Esophagus muscularis mucosa (tissue), 3 donors: ENCODE results near the gene RAPGEF2.

Source experiments
- POLR2A ChIP-seq: fragments of 450-650 bp; IDR thresholded peaks from one replicate; pipeline ENCODE4 v1.6.1; 2017; ENCODE audit warnings: antibody characterized with exemption, moderate library complexity, mild to moderate bottlenecking, low read depth
- POLR2AphosphoS5 ChIP-seq, 2 donors: sonication (generic); formaldehyde crosslinking; IDR thresholded peaks; one replicate each; pipeline ENCODE4 v1.6.1; 2017; ENCODE audit warnings: antibody characterized with exemption in 2 of 2
- TF ChIP-seq, protein P1 (sequence below), 3 experiments: fragments of 200-600 bp in 2 of 3; fragments of 450-650 bp in 1 of 3; sonication (generic) in 2 of 3; IDR thresholded peaks; one replicate each; pipeline ENCODE4 v1.5.1; 2017 to 2019; ENCODE audit warnings: antibody characterized with exemption in 3 of 3, mild to moderate bottlenecking in 2 of 3, moderate library complexity in 1 of 3

DNA sequence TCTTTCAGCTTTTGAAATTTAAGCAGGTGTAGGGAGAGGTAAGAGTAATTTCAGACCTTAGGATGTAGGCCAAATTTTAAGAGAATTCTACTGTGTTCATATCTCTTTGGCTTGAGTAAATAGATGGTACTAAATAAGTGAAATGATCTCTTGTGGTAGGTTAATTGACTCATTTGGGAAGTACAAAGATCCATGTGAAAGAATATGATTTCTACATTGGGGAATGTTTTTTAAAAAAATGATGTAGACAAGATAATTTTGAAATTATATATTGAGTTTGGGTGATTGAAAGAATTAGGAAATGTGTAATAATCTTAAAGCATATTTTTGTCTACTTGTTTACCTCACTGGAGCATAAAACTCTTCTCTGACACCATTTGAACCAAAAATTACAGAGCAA lies 35.6 kb downstream of the RAPGEF2 start:
- no peak for TF ChIP-seq POLR2AphosphoS5 (IDR thresholded peaks at IDR 0.05)
- TF ChIP-seq POLR2A = no peak
- TF ChIP-seq, protein P1, sequence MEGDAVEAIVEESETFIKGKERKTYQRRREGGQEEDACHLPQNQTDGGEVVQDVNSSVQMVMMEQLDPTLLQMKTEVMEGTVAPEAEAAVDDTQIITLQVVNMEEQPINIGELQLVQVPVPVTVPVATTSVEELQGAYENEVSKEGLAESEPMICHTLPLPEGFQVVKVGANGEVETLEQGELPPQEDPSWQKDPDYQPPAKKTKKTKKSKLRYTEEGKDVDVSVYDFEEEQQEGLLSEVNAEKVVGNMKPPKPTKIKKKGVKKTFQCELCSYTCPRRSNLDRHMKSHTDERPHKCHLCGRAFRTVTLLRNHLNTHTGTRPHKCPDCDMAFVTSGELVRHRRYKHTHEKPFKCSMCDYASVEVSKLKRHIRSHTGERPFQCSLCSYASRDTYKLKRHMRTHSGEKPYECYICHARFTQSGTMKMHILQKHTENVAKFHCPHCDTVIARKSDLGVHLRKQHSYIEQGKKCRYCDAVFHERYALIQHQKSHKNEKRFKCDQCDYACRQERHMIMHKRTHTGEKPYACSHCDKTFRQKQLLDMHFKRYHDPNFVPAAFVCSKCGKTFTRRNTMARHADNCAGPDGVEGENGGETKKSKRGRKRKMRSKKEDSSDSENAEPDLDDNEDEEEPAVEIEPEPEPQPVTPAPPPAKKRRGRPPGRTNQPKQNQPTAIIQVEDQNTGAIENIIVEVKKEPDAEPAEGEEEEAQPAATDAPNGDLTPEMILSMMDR (IDR thresholded peaks at IDR 0.05) = no peak
